Skin epidermis (tissue), 12 donors: ENCODE data around the gene ANXA3.

ENCODE experiments used
- H3K27ac ChIP-seq, 21 experiments: fragments of 200-600 bp; sonication (generic) in 11 of 21; one replicate each; pipeline ENCODE4 v1.5.0; 2020; ENCODE audit warnings: mild to moderate bottlenecking in 3 of 21, inconsistent platforms in 2 of 21, moderate library complexity in 2 of 21
- H3K4me3 ChIP-seq, 7 experiments: fragments of 200-600 bp; sonication (generic) in 2 of 7; one replicate each; pipeline ENCODE4 v1.5.0; 2020; ENCODE audit warnings: inconsistent platforms in 2 of 7, mild to moderate bottlenecking in 2 of 7, moderate library complexity in 1 of 7

The ANXA3 gene

GRCh38 chr4:78656968-78657445 lies 105.4 kb downstream of the ANXA3 start:
- Histone ChIP-seq H3K27ac (peak overlapping the region in 15 of 21 experiments; percentile 2 to 82 (median 56)), H3K4me3 (no peak overlapping the region)

GRCh38 chr4:78659264-78659663 lies 107.7 kb downstream of the ANXA3 start:
- no peak overlapping the region for H3K4me3 ChIP-seq
- peak overlapping the region in 12 of 21 experiments; percentile 28 to 82 (median 64) for H3K27ac ChIP-seq

GRCh38 chr4:78659665-78660064 lies 108.1 kb downstream of the ANXA3 start:
- H3K4me3 ChIP-seq: no peak overlapping the region
- H3K27ac ChIP-seq: peak overlapping the region in 6 of 21 experiments; percentile 56 to 82 (median 79)
